ENCODE data around the gene AFF1.
A peak's percentile ranks its signal among the peaks of the same experiment; 100 is the strongest.

Gene AFF1

DNA sequence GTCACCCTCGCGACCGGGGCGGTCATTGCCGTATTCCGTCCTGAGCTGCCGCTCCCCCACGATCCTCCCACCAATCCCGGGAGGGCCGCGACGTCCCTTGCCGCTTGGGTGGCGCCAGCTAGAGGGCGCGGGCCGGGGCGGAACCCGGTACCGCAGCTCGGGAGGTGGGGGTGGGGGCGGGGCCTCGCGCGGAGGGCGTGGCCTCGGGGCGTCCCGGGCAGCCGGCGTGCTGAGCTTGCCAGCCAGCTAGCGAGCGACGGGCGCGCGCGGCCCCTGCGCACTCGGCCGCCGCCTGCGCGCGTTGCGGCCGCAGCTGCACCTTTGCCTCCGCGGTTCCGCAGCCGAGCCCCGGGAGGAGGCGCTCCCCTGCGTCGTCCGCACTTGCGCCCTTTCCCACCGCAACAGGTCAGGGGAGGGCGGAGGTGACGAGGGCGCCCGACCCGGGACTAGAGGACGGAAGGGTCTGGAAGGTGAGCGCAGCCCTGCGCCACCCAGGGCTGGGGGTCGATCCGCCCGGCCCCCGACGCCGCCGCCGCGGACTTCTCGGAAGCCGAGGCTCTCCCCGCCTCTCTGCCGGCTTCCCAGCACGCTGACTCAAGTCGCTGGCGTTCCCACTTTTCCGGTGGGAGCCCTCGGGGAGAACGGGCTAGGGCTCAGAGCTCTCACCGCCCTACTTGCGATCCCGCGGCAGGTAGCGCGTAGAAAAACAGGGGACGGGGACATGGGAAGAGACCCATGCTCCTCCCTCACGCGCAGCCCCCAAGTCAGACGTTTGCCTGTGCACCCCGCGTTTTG lies at the start of gene AFF1:
Gene AFF1, plus strand, starts transcription at position 241 of the 795 bp plus-strand sequence. CDS start 13,523 bp downstream, outside the sequence.
- DNase-seq (ENCODE audit: low read depth in 2 of 2), result peak; percentile 88 to 90

DNA sequence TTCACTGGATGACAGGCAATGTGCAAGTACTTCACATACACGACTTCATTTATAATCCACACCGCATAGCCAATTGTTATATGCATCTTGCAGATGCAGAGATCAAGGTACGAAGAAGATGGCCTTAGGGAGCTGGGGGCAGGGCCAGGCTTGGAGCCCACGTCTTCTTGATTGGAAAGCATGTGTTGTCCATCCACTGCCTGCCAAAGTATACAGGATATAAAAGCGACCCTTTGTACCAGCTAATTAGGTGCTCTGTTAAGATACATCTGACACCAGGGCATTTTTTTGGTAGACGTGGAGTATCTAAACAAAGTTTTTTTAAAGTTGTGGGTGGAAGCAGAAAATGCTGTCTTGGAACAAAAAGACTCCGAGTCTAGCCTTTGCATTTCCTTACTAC lies 44.0 kb upstream of the AFF1 start:
- DNase-seq (ENCODE audit: low read depth in 2 of 2), result no peak

DNA sequence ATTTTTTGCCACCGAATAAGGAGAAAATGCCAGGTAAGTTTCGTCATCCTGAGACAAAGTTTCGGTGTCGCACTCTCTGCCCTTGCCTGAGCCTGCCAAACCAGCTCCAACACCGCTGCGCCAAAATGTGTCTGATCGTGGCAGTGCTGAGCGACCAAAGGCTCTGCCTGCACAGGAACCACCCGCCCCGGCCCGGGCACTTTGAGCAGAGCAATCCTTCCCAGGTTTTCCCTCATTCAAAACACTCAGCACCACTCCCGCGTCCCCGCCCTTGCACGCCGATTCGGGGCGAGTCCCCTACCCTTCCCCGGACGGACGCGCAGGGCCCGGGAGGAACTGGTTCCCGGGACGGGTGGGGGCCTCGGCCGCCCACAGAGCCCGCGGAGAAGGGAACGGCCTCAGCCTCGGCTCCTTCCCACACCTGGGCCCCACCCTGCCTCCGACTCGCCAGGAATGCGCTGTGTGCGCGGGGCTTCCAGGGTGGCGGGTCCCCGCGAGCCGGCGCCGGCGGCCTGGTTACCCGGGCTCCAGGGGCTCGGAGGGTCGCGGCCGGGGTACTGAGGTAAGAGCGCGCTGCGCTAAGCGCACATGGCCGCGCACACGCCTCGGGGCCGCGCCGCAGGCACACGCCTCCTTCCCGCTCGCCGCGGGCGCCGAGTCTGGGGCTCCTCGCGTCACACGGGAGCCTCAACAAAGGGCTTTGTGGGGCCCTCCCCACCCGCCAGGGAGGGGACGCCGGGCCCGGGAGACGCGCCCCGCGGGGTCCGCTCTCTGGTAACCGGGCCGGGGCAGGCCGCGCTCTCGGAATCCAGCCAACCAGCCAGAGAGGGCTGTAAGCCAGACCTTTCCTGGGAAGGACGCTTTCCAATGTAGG lies 42.8 kb upstream of the AFF1 start, which contains the start of gene C4orf36:
Gene C4orf36, minus strand, starts transcription at position 661 of the 874 bp plus-strand sequence. CDS start 902 bp downstream, outside the sequence.
- DNase-seq (ENCODE audit: low read depth in 2 of 2), result no peak

- no peak for DNase-seq (ENCODE audit: low read depth in 2 of 2)
Observed at GRCh38 chr4:86892636-86892960, 42.2 kb upstream of the AFF1 start.

DNA sequence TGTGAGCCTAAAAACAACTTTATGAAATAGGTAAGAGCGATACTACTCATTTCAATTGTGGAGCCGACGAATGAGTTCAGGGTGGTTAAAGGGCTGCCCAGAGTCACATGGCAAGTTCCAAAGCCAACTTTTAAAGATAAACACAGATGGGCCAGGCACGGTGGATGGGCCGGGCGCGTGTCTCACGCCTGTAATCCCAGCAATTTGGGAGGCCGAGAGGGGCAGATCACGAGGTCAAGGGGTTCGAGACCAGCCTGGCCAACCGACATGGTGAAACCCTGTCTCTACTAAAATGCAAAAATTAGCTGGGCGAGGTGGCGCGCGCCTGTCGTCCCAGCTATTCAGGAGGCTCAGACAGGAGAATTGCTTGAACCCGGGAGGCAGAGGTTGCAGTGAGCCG lies 41.7 kb upstream of the AFF1 start:
- no peak for DNase-seq (ENCODE audit: low read depth in 2 of 2)

- DNase-seq (ENCODE audit: low read depth in 2 of 2), result no peak
Observed at GRCh38 chr4:86894455-86894854, 40.4 kb upstream of the AFF1 start.

GRCh38 chr4:86895692-86896488 lies 38.9 kb upstream of the AFF1 start:
- no peak for DNase-seq (ENCODE audit: low read depth in 2 of 2)

DNA sequence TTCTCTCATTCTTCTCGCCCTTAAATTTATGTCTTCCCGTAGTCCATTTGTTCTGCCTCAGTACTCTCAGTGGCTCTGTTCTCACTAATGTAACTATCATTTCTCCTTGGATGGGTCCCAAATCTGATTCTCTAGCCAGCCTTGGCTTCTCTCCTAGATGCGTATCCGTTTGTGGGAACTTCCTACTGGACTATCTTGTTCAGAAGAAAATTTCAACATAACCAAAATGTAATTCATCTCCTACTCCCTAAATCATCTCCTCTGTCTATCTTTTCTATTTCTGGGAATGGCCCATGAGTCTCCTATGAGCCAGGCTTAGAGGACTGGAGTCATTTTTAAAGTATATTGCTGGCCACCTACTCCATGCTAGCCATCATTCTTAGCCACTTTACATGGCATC lies 38.2 kb upstream of the AFF1 start:
- DNase-seq (ENCODE audit: low read depth in 2 of 2), result no peak

- no peak for DNase-seq (ENCODE audit: low read depth in 2 of 2)
Observed at GRCh38 chr4:86898562-86898961, 36.2 kb upstream of the AFF1 start.

GRCh38 chr4:86901864-86902263 lies 32.9 kb upstream of the AFF1 start:
- no peak for DNase-seq (ENCODE audit: low read depth in 2 of 2)

DNA sequence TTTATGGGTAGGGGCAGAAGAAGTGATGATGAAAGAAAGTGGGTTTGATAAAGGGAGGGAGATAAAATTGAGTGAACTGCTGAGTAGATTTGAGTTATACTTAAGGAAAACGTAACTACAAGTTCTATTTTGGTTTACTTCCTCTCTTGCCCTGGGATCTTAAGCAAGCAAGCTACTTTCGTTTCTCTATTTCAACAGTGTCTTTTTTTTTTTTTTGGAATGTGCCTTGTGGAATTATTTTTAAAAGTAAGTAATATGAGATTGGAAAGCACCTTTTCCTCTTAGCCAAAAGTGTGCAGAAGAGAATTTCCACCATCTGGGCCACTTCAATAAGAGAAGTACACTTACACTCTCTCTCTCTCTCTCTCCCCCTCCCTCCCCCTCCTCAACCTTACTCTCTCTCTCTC lies 26.6 kb upstream of the AFF1 start:
- DNase-seq (ENCODE audit: low read depth in 2 of 2), result no peak

- no peak for DNase-seq (ENCODE audit: low read depth in 2 of 2)
Observed at GRCh38 chr4:86909546-86910295, 25.1 kb upstream of the AFF1 start.

DNA sequence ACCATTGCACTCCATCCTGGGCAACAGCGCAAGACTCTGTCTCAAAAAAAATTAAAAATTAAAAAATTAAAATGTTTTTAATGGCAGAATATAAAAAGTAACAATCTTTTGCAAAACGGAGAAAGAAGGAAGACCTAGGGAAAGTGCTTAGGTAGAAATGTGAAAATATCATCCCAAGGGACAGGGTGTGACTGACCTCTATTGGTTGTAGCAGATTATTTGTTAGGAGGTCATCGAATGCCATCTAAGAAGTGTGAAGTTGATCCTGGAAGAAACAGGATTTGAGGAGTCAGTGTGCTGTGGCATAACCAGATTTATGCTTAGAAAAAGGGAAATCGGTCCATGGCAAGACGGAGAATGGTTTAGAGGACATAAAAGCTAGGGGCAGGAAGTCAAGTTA lies 24.4 kb upstream of the AFF1 start:
- no peak for DNase-seq (ENCODE audit: low read depth in 2 of 2)

DNA sequence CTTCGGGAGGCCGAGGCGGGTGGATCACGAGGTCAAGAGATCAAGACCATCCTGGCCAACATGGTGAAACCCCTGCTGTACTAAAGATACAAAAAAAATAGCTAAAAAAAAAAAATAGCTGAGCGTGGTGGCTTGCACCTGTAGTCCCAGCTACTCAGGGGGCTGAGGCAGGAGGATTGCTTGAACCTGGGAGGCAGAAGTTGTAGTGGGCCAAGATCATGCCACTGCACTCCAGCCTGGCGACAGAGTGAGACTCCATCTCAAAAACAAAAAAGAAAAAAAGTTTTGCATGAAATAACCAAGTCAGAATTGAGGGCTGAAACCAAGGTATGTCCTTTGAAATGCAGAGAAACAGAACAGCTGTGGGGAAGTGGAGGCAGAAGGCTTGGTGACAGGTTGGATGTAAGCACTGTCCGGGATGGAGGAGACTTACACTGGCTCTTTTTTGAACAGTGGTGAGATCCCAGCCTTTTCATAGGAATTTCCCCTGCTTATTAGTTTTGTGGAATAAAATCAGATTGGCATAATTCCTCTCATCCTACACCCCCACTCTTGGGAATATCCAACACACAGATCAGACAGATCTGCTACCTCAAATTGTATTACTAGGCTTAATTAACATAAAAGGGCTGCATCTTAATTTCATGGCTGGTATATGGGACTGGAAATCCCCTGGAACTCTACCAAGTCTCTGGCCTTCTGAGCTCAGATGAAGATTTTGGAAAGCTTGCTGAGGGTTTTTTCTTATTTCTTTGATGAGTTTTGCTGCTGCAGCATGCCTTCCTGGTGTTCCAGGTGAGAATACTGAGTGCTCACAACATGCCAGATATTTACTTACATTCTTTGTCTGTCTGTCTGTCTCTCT lies 23.8 kb upstream of the AFF1 start:
- no peak for DNase-seq (ENCODE audit: low read depth in 2 of 2)

- DNase-seq (ENCODE audit: low read depth in 2 of 2), result no peak
Observed at GRCh38 chr4:86916392-86916791, 18.4 kb upstream of the AFF1 start.

- no peak for DNase-seq (ENCODE audit: low read depth in 2 of 2)
Observed at GRCh38 chr4:86917212-86918039, 17.4 kb upstream of the AFF1 start.

DNA sequence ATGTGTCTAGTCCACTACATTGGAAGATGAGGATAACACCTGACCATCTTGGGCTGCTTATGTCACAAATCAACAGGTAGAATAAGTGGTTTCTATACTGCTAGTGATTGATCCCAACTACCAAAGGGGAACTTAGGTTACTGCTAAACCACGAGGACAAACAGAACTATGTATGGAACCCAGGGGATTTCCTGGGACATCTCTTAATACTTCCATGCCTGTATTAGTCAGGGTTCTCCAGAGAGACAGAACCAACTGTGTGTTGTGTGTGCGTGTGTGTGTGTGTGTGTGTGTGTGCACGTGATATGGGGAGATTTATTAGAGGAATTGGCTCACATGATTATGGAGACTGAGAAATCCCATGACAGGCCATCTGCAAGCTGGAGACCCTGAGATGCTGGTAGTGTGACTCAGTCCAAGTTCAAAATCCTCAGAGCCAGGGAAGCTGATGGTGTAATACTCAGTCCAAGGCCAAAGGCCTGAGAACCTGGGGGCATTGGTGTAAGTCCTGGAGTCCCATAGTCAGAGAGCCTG lies 16.2 kb upstream of the AFF1 start:
- DNase-seq (ENCODE audit: low read depth in 2 of 2), result no peak

DNA sequence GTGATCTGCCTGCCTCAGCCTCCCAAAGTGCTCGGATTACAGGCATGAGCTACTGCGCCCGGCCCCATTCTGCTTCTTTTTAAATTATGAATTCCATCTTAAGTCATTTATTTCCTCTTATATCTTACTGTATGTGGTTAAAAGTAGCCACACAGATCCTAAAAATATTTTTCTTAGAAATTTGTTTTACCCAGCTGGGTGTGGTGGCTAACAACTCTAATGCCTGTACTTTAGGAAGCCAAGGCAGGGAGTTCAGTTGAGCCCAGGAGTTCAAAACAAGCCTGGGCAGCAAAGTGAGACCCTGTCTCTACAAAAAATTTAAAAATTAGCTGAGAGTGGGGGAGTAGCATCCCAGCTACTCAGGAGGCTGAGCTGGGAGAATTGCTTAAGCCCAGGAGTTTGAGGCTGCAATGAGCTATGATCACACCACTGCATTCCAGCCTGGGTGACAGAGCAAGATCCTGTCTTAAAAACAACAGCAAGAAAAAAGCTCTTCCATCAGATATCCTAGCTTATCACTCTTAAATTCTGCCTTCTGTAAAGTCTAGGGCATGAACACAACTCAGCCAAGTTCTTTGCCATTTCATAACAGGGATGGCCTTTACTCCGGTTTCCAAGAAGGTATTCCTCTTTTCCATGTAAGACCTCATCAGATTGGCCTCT lies 15.1 kb upstream of the AFF1 start:
- no peak for DNase-seq (ENCODE audit: low read depth in 2 of 2)

Data from stimulated activated CD8-positive, alpha-beta memory T cell treated with anti-CD3 and anti-CD28 coated beads, Interleukin-15, amount 100 ng/mL, for 48 hours (primary cell).